Activated CD4-positive, alpha-beta T cell treated with anti-CD3 and anti-CD28 coated beads, Interleukin-2, amount 10 ng/mL, durations not matched to agents 24 days and 14 days (primary cell): ENCODE measurements around the gene SPIRE2. TPM values are rescaled to one million over a fixed set of nuclear protein-coding genes. Genes with fewer than 3 reads are reported as not detected.

ENCODE experiments used
- DNase-seq: peaks from one replicate; pipeline ENCODE4 v3.0.0; 2022
- H3K27ac Mint-ChIP-seq: one replicate; pipeline ENCODE4 v1.8.0; 2022; ENCODE audit warnings: mild to moderate bottlenecking, mixed read lengths
- H3K27me3 Mint-ChIP-seq: one replicate; pipeline ENCODE4 v1.8.0; 2022; ENCODE audit warnings: mixed read lengths
- H3K36me3 Mint-ChIP-seq: one replicate; pipeline ENCODE4 v1.8.0; 2022; ENCODE audit warnings: low read depth, mild to moderate bottlenecking, mixed read lengths
- H3K4me1 Mint-ChIP-seq: one replicate; pipeline ENCODE4 v1.8.0; 2021; ENCODE audit warnings: mixed read lengths
- H3K4me3 Mint-ChIP-seq: one replicate; pipeline ENCODE4 v1.8.0; 2022; ENCODE audit warnings: mild to moderate bottlenecking, moderate library complexity, mixed read lengths
- H3K9me3 Mint-ChIP-seq: one replicate; pipeline ENCODE4 v1.8.0; 2021; ENCODE audit warnings: mixed read lengths
- intact Hi-C: fragments of 100-400 bp; cut with micrococcal nuclease; formaldehyde crosslinking; loops from one replicate; pipeline ENCODE4 v1.15.1; 2023
- total RNA-seq: library from RNA; stranded (reverse); gene quantifications from 2 replicates; pipeline ENCODE4 v1.2.3, GENCODE V29; 2022

SPIRE2 gene
- total RNA-seq, 1 donor from 2014 or later = 2.0 TPM

DNA sequence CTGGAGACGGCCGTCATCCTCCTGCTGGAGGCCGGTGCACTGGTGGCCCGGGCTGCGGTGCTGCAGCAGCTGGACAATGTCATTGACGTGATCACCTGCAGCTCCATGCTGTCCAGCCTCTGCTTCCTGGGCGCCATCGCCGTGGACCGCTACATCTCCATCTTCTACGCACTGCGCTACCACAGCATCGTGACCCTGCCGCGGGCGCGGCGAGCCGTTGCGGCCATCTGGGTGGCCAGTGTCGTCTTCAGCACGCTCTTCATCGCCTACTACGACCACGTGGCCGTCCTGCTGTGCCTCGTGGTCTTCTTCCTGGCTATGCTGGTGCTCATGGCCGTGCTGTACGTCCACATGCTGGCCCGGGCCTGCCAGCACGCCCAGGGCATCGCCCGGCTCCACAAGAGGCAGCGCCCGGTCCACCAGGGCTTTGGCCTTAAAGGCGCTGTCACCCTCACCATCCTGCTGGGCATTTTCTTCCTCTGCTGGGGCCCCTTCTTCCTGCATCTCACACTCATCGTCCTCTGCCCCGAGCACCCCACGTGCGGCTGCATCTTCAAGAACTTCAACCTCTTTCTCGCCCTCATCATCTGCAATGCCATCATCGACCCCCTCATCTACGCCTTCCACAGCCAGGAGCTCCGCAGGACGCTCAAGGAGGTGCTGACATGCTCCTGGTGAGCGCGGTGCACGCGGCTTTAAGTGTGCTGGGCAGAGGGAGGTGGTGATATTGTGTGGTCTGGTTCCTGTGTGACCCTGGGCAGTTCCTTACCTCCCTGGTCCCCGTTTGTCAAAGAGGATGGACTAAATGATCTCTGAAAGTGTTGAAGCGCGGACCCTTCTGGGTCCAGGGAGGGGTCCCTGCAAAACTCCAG is 91.5 kb downstream of the SPIRE2 start:
- Mint-ChIP-seq H3K27me3 (peaks cover 17% of the 10 kb centered on the region), H3K4me3 (peak overlapping the region; percentile 3), H3K36me3 (no peaks in the 10 kb centered on the region), H3K4me1 (peaks cover 33% of the 10 kb centered on the region), H3K27ac (no peak overlapping the region), H3K9me3 (no peaks in the 10 kb centered on the region)
- DNase-seq = no peak
- intact Hi-C loops = loop anchor here (5.0 kb wide), 2 partner anchors 197 to 217 kb away; partner anchors contain the start of genes SPATA2L, VPS9D1 and ZNF276

- no peak overlapping the region for H3K27ac Mint-ChIP-seq
- peak; percentile 62 for DNase-seq
- H3K9me3 Mint-ChIP-seq = no peaks in the 10 kb centered on the region
- peaks cover 33% of the 10 kb centered on the region for H3K4me1 Mint-ChIP-seq
- no peaks in the 10 kb centered on the region for H3K36me3 Mint-ChIP-seq
- peaks cover 17% of the 10 kb centered on the region for H3K27me3 Mint-ChIP-seq
- H3K4me3 Mint-ChIP-seq = peak overlapping the region; percentile 28
- intact Hi-C loops = loop anchor here (5.0 kb wide), 2 partner anchors 198 to 218 kb away; partner anchors contain the start of genes SPATA2L, VPS9D1 and ZNF276
Observed at GRCh38 chr16:89920723-89921122, 92.4 kb downstream of the SPIRE2 start.

Other genes with a start within 250 kb of the SPIRE2 start
- not detected in 2 replicates for gene DPEP1, start 214.8 kb upstream of the SPIRE2 start, total RNA-seq
- gene CHMP1A, start 170.8 kb upstream of the SPIRE2 start, total RNA-seq = 83.7 and 84.3 TPM in 2 replicates
- 14.6 and 17.2 TPM in 2 replicates for gene SPATA33, start 170.6 kb upstream of the SPIRE2 start, total RNA-seq
- gene CDK10, start 141.8 kb upstream of the SPIRE2 start, total RNA-seq = 104 and 108 TPM in 2 replicates
- 12.8 and 13.2 TPM in 2 replicates for gene SPATA2L, start 126.8 kb upstream of the SPIRE2 start, total RNA-seq
- 3.6 and 3.9 TPM in 2 replicates for gene VPS9D1, start 107.6 kb upstream of the SPIRE2 start, total RNA-seq
- 32.9 and 33.3 TPM in 2 replicates for gene ZNF276, start 106.9 kb upstream of the SPIRE2 start, total RNA-seq
- gene FANCA, start 11.8 kb upstream of the SPIRE2 start, total RNA-seq = 226 and 237 TPM in 2 replicates
- 192 and 194 TPM in 2 replicates for gene TCF25, start 45.1 kb downstream of the SPIRE2 start, total RNA-seq
- 4.6 and 5.9 TPM in 2 replicates for gene MC1R, start 90.4 kb downstream of the SPIRE2 start, total RNA-seq
- gene TUBB3, start 94.9 kb downstream of the SPIRE2 start, total RNA-seq = 2.2 and 2.6 TPM in 2 replicates
- gene DEF8, start 120.3 kb downstream of the SPIRE2 start, total RNA-seq = 39.0 and 42.2 TPM in 2 replicates
- gene DBNDD1, start 191.0 kb downstream of the SPIRE2 start, total RNA-seq = 0.38 TPM in 1 of 2 replicates, not detected in the other
- gene PRDM7, start 248.9 kb downstream of the SPIRE2 start, total RNA-seq = not detected in 2 replicates